ENCODE results near the gene CAPNS1.
"Not testable (repeated sequence)": the region's sequence is repeated elsewhere in the genome, so short reads cannot be mapped to it uniquely, and the experiment has no call there.

CAPNS1 gene

DNA sequence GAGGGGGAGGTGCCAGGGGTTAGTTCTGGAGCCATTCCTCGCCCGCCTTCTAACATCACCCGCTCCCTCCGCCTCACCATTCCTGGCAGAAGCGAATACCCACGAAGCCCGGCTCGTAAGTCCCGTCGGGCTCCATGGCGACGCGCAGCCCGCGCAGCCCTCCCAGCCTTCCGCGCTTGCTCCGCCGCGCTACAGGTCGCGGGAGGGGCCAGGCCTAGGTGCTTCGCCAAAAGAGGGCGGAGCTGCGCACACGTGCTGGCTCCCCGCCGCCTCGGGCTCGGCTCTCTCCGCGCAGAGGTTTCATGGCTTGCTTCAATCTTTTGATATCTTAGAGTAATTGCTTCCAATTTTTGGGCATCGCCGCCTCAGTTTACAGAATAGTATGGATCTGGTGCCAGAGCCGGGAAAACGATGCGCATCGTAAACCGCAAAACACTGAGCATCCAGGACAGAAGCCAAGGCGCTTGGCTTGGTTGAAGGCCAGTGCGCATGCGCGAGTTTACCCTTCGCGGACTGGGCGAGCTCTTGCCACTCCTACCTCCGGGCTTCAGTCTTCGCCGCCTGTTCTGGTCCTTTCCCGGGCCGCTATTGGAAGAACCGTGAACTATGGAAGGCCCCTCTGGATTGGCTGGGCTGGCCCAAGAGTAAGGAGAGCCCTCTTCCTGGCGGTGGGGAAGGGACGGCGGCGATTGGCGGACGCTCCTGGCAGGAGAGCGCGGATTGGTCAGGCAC is 25.0 kb upstream of the CAPNS1 start, which contains the start of gene POLR2I:
Gene POLR2I, minus strand, starts transcription at position 155 of the 732 bp plus-strand sequence. Its CDS starts 19 bp downstream, at position 136.
- peak; percentile 98 for DNase-seq (ENCODE audit: low read depth)

- peak; percentile 93 for DNase-seq (ENCODE audit: low read depth)
These were observed 24.2 kb upstream of the CAPNS1 start, which contains the start of gene TBCB for GRCh38 chr19:36115453-36116343. TSS of gene TBCB (plus strand) at chr19:36115468. CDS start at chr19:36115561, 93 bp downstream.

DNA sequence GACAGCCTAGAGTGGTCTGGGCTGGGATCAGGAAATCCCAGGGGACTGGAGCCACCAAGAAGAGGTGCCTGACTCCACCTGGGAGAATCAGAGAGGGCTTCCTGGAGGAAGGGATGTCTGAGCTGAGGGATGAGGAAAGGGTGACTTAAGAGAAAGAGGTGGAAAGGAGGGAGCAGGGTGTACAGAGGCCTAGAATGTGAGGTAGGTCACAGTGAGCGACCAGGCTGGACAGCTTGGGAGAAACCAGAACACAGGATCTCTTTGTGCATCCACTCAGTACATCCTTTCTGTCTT is 23.6 kb upstream of the CAPNS1 start:
- DNase-seq (ENCODE audit: low read depth) = no peak

- DNase-seq (ENCODE audit: low read depth) = no peak
These were observed 19.5 kb upstream of the CAPNS1 start for GRCh38 chr19:36120092-36120983.

GRCh38 chr19:36120984-36121358 is 18.9 kb upstream of the CAPNS1 start:
- no peak for DNase-seq (ENCODE audit: low read depth)

- DNase-seq (ENCODE audit: low read depth) = no peak
These were observed 18.3 kb upstream of the CAPNS1 start for GRCh38 chr19:36121486-36122124.

- no peak for DNase-seq (ENCODE audit: low read depth)
These were observed 14.3 kb upstream of the CAPNS1 start for GRCh38 chr19:36125557-36125956.

- no peak for DNase-seq (ENCODE audit: low read depth)
These were observed 11.5 kb upstream of the CAPNS1 start for GRCh38 chr19:36128392-36128736.

GRCh38 chr19:36131221-36131620 is 8.6 kb upstream of the CAPNS1 start:
- DNase-seq (ENCODE audit: low read depth) = not testable (repeated sequence)

GRCh38 chr19:36134867-36135266 is 5.0 kb upstream of the CAPNS1 start:
- not testable (repeated sequence) for DNase-seq (ENCODE audit: low read depth)

GRCh38 chr19:36136964-36137686 is 2.7 kb upstream of the CAPNS1 start:
- no peak for DNase-seq (ENCODE audit: low read depth)

- DNase-seq (ENCODE audit: low read depth) = no peak
These were observed 770 bp upstream of the CAPNS1 start for GRCh38 chr19:36139120-36139472.

GRCh38 chr19:36140304-36141038 is 605 bp downstream of the CAPNS1 start:
- DNase-seq (ENCODE audit: low read depth) = peak; percentile 20

- DNase-seq (ENCODE audit: low read depth) = peak; percentile 89
These were observed 1.4 kb downstream of the CAPNS1 start for GRCh38 chr19:36141039-36141927.

GRCh38 chr19:36142046-36142445 is 2.2 kb downstream of the CAPNS1 start:
- no peak for DNase-seq (ENCODE audit: low read depth)

- no peak for DNase-seq (ENCODE audit: low read depth)
These were observed 2.6 kb downstream of the CAPNS1 start for GRCh38 chr19:36142496-36142895.

- no peak for DNase-seq (ENCODE audit: low read depth)
These were observed 4.8 kb downstream of the CAPNS1 start for GRCh38 chr19:36144624-36145023.

- DNase-seq (ENCODE audit: low read depth) = no peak
These were observed 10.0 kb downstream of the CAPNS1 start for GRCh38 chr19:36149673-36150406.

DNA sequence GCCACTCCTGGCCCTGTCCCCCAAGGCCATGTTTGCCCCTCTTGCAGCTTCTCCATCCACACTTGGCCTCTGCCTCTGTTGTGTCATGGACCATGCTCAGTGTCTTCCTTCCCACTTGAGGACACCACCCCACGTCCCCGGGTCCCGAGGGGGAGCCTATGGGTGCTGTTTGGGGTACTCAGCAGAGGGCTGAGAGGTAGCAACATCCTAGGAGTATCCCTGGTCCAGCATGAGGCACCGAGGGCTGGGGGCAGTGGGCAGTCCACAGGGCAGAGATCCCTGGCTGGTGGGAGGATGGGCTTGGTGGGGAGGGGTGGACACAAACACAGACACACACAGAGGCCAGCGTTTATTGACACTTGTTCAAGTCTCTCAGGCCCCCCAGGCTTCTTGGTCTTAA is 10.7 kb downstream of the CAPNS1 start:
- DNase-seq (ENCODE audit: low read depth) = no peak
